Measurements from ENCODE around the gene DCAF12L2.
"Not testable (repeated sequence)": the region's sequence is repeated elsewhere in the genome, so short reads cannot be mapped to it uniquely, and the experiment has no call there.

DCAF12L2 gene

DNA sequence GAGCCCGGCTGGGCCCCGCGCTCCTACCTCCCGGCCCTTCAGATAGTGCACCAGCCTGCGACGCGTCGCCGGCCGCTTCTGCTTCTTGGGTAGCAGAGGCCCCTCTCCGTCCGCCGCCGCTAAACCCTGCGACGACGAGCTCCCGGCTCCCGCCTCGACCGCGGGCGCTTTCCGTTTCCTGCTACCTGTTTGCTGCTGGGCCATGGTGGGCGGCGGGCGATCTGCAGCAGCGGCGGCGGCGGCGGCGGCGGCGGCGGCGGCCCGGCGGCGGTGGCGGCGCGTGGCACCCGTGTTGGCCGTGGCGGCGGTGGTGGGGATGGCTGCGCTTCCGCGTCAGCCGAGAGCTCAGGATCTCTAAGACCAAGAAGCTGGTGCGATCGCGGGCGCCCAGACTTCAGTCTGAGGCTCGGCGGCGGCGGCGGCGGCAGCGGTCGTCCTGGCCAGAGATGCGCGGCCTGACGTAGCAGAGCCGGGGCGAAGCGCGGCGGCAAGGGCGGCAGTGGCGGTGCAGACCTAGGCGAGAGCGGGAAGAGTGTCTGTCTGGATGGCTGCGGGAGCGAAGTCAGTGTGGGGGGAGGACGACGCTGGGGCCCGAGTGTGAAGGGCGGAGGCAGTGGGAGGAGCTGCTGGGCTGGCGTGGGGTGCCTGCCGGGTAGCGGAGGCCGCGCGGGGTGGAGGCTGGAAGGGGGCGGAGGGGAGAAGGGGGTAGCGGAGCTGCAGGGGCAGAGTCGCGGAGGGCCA lies at the start of gene DCAF12L2:
Gene DCAF12L2, minus strand, starts transcription at position 569 of the 741 bp plus-strand sequence. Its CDS starts 365 bp downstream, at position 204.
- FAIRE-seq = no peak

- not testable (repeated sequence) for FAIRE-seq
Observed at GRCh38 chrX:126190888-126191287, 24.8 kb upstream of the DCAF12L2 start.

DNA sequence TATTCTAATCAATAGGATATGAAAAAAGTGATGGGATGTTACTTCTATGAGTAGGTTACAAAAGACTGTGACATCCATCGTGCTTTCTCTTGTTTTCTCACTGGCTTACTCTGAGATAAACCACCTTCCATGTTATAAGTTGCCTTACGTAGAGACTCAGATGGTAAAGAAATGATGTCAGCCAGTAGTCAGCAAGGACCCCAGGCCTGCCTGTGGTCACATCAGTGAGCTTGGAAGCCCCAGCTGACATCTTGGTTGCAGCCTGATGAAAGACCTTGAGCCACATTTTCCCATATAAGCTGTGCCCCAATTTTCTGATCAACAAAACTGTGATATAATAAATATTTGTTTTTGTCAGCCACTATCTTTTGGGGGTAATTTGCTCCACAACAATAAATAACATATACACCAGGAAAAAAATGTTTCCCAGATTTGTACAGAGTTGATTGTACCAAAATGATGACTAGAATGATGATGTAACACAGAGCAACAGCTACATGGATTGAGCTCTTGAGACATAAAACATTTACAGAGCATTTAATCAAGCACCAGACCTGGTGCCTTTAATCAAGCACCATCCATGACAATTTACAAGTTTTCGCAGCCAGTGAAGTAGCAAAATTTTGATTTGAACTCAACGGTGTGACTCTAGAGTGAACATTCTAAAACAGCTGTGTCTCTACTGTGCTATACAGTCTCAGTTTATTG lies 11.2 kb upstream of the DCAF12L2 start:
- no peak for FAIRE-seq

DNA sequence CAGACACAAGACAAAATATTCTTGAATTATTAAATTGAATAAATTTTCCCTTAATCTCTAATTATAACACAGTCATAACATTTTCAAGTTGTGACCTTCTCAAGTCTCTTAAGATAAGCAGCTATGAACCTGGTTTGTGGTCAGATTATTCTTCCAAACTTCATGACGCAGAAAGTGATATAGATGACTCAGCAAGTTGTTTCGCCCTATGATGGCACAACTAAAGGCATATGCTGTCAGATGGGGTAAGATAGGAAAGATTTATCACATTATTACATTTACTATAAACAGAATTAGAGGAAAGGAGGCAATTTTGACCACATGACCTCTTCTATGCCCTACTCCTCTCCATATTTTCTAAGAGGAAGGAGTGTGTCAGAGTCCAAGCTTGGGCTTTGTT lies 4.6 kb upstream of the DCAF12L2 start:
- FAIRE-seq = no peak

DNA sequence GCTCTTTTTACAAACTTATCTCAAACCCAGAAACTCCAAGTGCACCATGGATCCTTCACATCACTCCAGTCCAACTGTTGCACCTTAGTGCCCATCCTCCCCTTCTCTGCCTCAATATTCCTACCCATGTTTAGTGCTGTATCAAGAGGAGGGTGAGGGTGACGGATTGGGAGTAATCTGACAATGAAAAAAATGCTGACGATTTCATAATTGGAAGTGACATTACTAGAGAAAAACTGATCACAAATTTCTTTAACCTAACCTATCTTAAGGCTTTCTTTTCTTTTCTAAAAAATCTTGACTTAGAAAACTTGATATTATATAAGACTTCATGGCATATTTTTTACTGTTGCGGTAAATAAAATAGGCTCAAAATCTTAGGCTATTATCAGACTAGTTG lies 1.5 kb upstream of the DCAF12L2 start:
- no peak for FAIRE-seq

DNA sequence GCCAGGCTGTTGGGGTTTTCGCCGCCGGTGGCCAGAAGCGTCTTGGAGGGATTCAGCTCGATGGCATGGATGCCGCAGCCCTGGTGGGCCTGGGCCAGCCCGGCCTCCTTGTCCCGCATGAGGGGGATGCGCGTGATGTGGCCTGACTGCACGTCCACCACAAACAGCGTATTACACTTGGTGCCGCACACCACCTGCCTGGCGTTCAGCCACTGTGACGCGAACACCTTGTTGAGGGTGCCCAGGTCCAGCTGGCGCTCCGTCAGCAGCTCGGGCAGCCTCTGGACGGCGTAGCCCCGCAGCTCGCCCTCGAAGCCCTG lies 728 bp downstream of the DCAF12L2 start:
- FAIRE-seq = no peak

GRCh38 chrX:126164689-126165400 lies 1.2 kb downstream of the DCAF12L2 start:
- no peak for FAIRE-seq

DNA sequence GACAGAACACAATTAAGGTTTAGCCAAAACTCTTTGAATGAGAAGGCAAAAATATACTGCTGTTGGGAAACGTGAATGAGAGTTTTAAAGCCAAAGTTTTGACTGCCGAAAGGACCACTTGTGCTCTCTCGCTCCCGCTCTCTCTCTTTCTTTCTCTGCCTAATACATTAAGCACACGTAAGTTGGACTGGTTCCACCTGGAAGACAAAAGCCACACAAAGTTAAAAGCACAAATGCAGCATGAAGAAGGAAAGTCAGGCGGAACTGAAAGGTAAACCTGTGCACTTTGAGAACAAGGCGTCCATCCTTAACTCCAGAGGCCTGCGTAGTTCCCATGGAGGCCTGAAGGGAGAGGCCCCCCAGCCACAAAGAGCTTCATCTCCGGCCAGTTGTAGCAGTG lies 1.9 kb downstream of the DCAF12L2 start:
- FAIRE-seq = no peak

- no peak for FAIRE-seq
Observed at GRCh38 chrX:126141014-126141413, 25.1 kb downstream of the DCAF12L2 start.

- no peak for FAIRE-seq
Observed at GRCh38 chrX:126137899-126138298, 28.2 kb downstream of the DCAF12L2 start.

- no peak for FAIRE-seq
Observed at GRCh38 chrX:126124721-126125120, 41.4 kb downstream of the DCAF12L2 start.
